ENCODE results near the gene HERC4. TPM values are rescaled to one million over a fixed set of nuclear protein-coding genes. Genes with fewer than 3 reads are reported as not detected.

HERC4 gene
- total RNA-seq, 1 experiment from 2014 or later, result 39.4 TPM

DNA sequence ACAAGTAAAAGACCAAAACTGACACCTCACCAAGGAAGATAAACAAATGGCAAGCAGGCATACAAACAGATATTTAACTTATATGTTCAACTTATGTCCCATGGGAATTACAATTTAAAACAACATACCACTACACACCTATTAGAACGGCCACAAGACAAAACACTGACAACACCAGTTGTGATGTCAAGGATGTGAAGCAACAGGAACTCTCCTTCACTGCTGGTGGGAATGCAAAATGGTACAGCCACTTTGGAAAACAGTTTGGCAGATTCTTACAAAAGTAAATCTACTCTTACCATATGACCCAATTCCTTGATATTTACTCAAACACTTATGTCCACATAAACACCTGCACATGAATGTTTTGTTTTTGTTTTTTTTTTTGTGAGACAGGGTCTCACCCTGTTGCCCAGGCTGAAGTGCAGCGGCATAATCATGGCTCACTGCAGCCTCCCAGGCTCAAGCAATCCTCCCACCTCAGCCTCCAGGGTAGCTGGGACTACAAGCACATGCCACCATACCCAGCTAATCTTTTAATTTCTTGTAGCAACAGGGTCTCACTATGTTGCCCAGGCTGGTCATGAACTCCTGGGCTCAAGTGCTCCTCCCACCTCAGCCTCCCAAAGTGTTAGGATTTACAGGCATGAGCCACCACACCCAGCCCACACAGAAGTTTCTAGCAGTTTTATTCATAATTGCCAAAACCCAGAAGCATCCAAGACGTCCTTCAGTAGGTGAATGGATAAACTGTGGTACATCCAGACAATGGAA is 27.3 kb downstream of the HERC4 start:
- CTCF ChIA-PET, result no interaction called here
- ATAC-seq, result no peak

DNA sequence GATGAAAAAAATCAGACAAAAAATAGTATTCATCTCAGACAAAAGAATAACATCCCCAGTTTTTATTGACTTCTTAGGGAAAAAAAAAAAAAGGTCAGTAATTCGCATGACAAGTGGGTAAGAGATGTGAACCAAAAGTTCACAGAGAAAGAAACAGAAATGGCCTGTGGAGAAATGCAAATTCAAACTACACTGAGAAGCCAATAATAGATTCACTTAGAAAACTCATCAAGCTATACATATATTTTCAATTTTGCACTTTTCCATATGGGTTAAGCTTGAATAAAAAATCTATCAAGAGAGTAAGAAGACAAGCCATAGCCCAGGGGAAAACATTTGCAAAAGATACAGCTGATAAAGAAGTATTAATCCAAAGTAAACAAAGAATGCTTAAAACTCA is 28.0 kb downstream of the HERC4 start:
- peaks cover 15% of the 10 kb centered on the region for H3K36me3 Mint-ChIP-seq
- H3K4me1 Mint-ChIP-seq, result peaks cover 20% of the 10 kb centered on the region
- TF ChIP-seq, protein P1, sequence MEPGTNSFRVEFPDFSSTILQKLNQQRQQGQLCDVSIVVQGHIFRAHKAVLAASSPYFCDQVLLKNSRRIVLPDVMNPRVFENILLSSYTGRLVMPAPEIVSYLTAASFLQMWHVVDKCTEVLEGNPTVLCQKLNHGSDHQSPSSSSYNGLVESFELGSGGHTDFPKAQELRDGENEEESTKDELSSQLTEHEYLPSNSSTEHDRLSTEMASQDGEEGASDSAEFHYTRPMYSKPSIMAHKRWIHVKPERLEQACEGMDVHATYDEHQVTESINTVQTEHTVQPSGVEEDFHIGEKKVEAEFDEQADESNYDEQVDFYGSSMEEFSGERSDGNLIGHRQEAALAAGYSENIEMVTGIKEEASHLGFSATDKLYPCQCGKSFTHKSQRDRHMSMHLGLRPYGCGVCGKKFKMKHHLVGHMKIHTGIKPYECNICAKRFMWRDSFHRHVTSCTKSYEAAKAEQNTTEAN (CRISPR knock-in tag; IDR thresholded peaks at IDR 0.05), result no peak
- TF ChIP-seq TEAD1 (CRISPR knock-in tag; IDR thresholded peaks at IDR 0.05), result no peak
- TF ChIP-seq, protein P2, sequence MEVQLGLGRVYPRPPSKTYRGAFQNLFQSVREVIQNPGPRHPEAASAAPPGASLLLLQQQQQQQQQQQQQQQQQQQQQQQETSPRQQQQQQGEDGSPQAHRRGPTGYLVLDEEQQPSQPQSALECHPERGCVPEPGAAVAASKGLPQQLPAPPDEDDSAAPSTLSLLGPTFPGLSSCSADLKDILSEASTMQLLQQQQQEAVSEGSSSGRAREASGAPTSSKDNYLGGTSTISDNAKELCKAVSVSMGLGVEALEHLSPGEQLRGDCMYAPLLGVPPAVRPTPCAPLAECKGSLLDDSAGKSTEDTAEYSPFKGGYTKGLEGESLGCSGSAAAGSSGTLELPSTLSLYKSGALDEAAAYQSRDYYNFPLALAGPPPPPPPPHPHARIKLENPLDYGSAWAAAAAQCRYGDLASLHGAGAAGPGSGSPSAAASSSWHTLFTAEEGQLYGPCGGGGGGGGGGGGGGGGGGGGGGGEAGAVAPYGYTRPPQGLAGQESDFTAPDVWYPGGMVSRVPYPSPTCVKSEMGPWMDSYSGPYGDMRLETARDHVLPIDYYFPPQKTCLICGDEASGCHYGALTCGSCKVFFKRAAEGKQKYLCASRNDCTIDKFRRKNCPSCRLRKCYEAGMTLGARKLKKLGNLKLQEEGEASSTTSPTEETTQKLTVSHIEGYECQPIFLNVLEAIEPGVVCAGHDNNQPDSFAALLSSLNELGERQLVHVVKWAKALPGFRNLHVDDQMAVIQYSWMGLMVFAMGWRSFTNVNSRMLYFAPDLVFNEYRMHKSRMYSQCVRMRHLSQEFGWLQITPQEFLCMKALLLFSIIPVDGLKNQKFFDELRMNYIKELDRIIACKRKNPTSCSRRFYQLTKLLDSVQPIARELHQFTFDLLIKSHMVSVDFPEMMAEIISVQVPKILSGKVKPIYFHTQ (CRISPR knock-in tag; IDR thresholded peaks at IDR 0.05), result no peak
- TF ChIP-seq CREB1 (CRISPR knock-in tag; IDR thresholded peaks at IDR 0.05), result no peak
- TF ChIP-seq ZNF396 (CRISPR knock-in tag; IDR thresholded peaks at IDR 0.05; ENCODE audit: borderline replicate concordance), result no peak
- TF ChIP-seq FOXK1 (CRISPR knock-in tag; IDR thresholded peaks at IDR 0.05), result no peak
- ChIA-PET POLR2A (no interaction called here), CTCF (no interaction called here)
- no peak overlapping the region for H3K4me3 Mint-ChIP-seq
- H3K9me3 Mint-ChIP-seq, result peaks cover 13% of the 10 kb centered on the region
- H3K27ac Mint-ChIP-seq, result peak overlapping the region; percentile 46; the same call in 1 of the 2 replicates
- no peaks in the 10 kb centered on the region for H3K27me3 Mint-ChIP-seq (ENCODE audit: low read depth)
- DNase-seq (ENCODE audit: low spot score) (no peak), ATAC-seq (no peak)

More for the DNA sequence above, 27.3 kb downstream of the HERC4 start:
- TF ChIP-seq ZNF121 (CRISPR knock-in tag; IDR thresholded peaks at IDR 0.05) (peak; percentile 81; the same call in 1 of the 2 replicates), SMAD4 (CRISPR knock-in tag; IDR thresholded peaks at IDR 0.05) (no peak)
- Mint-ChIP-seq H3K27me3 (ENCODE audit: low read depth) (no peaks in the 10 kb centered on the region), H3K4me1 (peaks cover 20% of the 10 kb centered on the region), H3K9me3 (peaks cover 13% of the 10 kb centered on the region), H3K36me3 (peaks cover 15% of the 10 kb centered on the region), H3K27ac (peak overlapping the region; percentile 73; the same call in 1 of the 2 replicates), H3K4me3 (no peak overlapping the region)
- DNase-seq (ENCODE audit: low spot score), result no peak
- POLR2A ChIA-PET, result no interaction called here

DNA sequence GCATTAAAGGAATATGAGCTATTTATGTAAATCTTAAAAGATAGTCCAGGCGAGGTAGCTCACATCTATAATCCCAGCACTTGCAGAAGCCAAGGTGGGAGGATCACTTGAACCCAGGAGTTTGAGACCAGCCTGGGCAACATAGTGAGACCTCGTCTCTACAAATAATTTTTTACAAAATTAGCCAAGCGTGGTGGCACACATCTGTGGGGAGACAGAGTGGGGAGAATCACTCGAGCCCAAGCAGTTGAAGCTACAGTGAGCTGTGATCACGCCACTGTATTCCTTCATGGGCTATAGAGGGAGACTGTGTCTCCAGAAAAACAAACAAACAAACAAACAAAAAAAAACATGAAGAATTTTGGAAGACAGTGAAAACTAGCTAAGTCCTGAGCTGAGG is 28.4 kb downstream of the HERC4 start:
- ATAC-seq (no peak), DNase-seq (ENCODE audit: low spot score) (no peak)
- ChIA-PET POLR2A (no interaction called here), CTCF (no interaction called here)
- peaks cover 20% of the 10 kb centered on the region for H3K4me1 Mint-ChIP-seq
- peak overlapping the region; percentile 16; the same call in 1 of the 2 replicates for H3K27ac Mint-ChIP-seq
- peaks cover 15% of the 10 kb centered on the region for H3K36me3 Mint-ChIP-seq
- no peak for TF ChIP-seq NR1H2 (CRISPR knock-in tag; IDR thresholded peaks at IDR 0.05)
- TF ChIP-seq ZNF317 (CRISPR knock-in tag; IDR thresholded peaks at IDR 0.05; ENCODE audit: borderline replicate concordance, low read depth), result no peak
- TF ChIP-seq SMAD4 (CRISPR knock-in tag; IDR thresholded peaks at IDR 0.05), result no peak
- no peak for TF ChIP-seq CBFB (CRISPR knock-in tag; IDR thresholded peaks at IDR 0.05; ENCODE audit: low read depth)
- no peak for TF ChIP-seq NR2C2 (CRISPR knock-in tag; IDR thresholded peaks at IDR 0.05)
- TF ChIP-seq ZNF232 (CRISPR knock-in tag; IDR thresholded peaks at IDR 0.05), result no peak
- no peak for TF ChIP-seq EMX1 (CRISPR knock-in tag; IDR thresholded peaks at IDR 0.05)
- no peak for TF ChIP-seq ZNF423 (CRISPR knock-in tag; IDR thresholded peaks at IDR 0.05)
- peaks cover 13% of the 10 kb centered on the region for H3K9me3 Mint-ChIP-seq
- H3K27me3 Mint-ChIP-seq (ENCODE audit: low read depth), result no peaks in the 10 kb centered on the region
- no peak overlapping the region for H3K4me3 Mint-ChIP-seq

DNA sequence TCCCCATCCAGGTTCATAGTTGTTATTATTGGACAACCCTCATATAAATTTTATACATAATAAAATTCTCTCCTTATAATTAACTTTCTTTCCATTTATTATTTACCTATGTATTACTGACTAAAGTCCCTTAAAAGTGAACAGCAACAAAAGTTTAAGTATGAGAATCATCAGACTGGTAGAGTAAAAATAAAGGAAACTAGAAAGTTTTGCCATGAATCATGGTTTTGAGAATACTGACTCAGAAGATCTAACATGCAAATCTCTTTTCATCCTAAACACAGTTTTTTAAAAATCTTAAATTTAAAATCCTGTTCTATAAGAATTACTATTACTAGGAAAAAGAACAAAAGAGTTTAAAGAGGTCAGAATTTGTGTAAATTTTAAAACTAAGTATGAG is 32.1 kb downstream of the HERC4 start:
- no peak overlapping the region for H3K27ac Mint-ChIP-seq

More for the DNA sequence above, 32.1 kb downstream of the HERC4 start:
- Mint-ChIP-seq H3K4me1 (peaks cover 12% of the 10 kb centered on the region), H3K9me3 (peaks cover 8% of the 10 kb centered on the region), H3K27me3 (ENCODE audit: low read depth) (no peaks in the 10 kb centered on the region), H3K36me3 (peaks cover 15% of the 10 kb centered on the region), H3K4me3 (no peak overlapping the region)
- ATAC-seq (no peak), DNase-seq (ENCODE audit: low spot score) (no peak)
- ChIA-PET CTCF (no interaction called here), POLR2A (no interaction called here)
- TF ChIP-seq SOX15 (CRISPR knock-in tag; IDR thresholded peaks at IDR 0.05) (no peak), ZNF138 (CRISPR knock-in tag; conservative IDR thresholded peaks at IDR 0.05) (no peak)

Measured in WTC11 (cell line).